Thyroid gland (tissue), 4 donors: ENCODE data around the gene VHLL. TPM values are rescaled to one million over a fixed set of nuclear protein-coding genes. Genes with fewer than 3 reads are reported as not detected.

Experiments used
- DNase-seq, 2 donors: peaks; one replicate each; pipeline ENCODE4 v3.0.0-alpha.2; 2019
- H3K27ac ChIP-seq, 3 donors: fragments of 200-600 bp; sonication (generic); 1 replicate in 2 of 3; 2 replicates in 1 of 3; pipeline ENCODE4 v1.5.1; 2016 to 2019; ENCODE audit warnings: mild to moderate bottlenecking in 1 of 3, moderate library complexity in 1 of 3
- H3K27me3 ChIP-seq: fragments of 200-600 bp; sonication (generic); one replicate; pipeline ENCODE4 v1.5.1; 2019
- H3K36me3 ChIP-seq, 2 donors: fragments of 200-600 bp; sonication (generic); one replicate each; pipeline ENCODE4 v1.5.1; 2016 to 2019
- H3K4me1 ChIP-seq, 2 donors: fragments of 200-600 bp; sonication (generic); one replicate each; pipeline ENCODE4 v1.5.1; 2017 to 2019
- H3K4me3 ChIP-seq, 3 donors: fragments of 200-600 bp; sonication (generic); replicated peaks in 1 of 3; 1 replicate in 2 of 3; 2 replicates in 1 of 3; pipeline ENCODE4 v1.5.1; 2016; ENCODE audit warnings: mild to moderate bottlenecking in 1 of 3
- H3K9me3 ChIP-seq: fragments of 200-600 bp; sonication (generic); one replicate; pipeline ENCODE4 v1.5.1; 2017
- CTCF ChIP-seq, 6 experiments: fragments of 200-600 bp in 3 of 6; fragments of 450-650 bp in 3 of 6; sonication (generic) in 3 of 6; IDR thresholded peaks; one replicate each; pipeline ENCODE4 v1.5.1; 2016 to 2019; ENCODE audit warnings: antibody characterized with exemption in 6 of 6, mild to moderate bottlenecking in 2 of 6, inconsistent platforms in 1 of 6, moderate library complexity in 1 of 6
- POLR2A ChIP-seq, 2 donors: fragments of 450-650 bp; IDR thresholded peaks; one replicate each; pipeline ENCODE4 v1.6.1; 2017; ENCODE audit warnings: antibody characterized with exemption in 2 of 2, mild to moderate bottlenecking in 2 of 2, moderate library complexity in 1 of 2
- WGBS, 2 donors: methylation state at CpG; one replicate each; pipeline ENCODE4 v1.1.5; 2017; 5-methylcytosine and 5-hydroxymethylcytosine counted together
- intact Hi-C: fragments of 100-400 bp; cut with DNase I; formaldehyde crosslinking; loops from one replicate; pipeline ENCODE4 v1.15.1; 2023
- total RNA-seq, 4 donors: library from RNA; depleted of rRNA; stranded (reverse); fragments of >200 nt; gene quantifications; one replicate each; pipeline ENCODE4 v1.2.3, GENCODE V29; 2016

The VHLL gene
- total RNA-seq, 4 donors from 2014 or later = not detected

DNA sequence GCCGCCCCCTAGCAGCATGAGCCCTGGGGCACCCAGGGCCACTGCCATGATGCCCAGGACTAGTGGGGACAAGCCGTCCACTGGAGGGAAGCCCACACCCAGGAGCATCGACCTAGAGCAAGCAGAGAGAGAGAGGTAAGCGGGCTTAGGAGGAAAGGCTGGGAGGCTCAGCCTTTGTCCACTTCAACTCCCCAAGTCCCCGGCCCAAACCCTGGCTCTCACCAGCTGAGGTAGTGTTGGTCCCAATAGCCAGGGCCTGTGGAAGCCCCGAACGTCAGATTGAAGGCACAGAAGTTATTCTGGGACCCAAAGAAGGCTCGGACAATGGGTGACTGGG is 6.0 kb downstream of the VHLL start:
- H3K27me3 ChIP-seq = no peaks in the 10 kb centered on the region
- H3K4me3 ChIP-seq = no peak overlapping the region
- H3K9me3 ChIP-seq = no peaks in the 10 kb centered on the region
- TF ChIP-seq CTCF (IDR thresholded peaks at IDR 0.05) = no peak
- no peak for TF ChIP-seq POLR2A (IDR thresholded peaks at IDR 0.05)
- 91 to 96% methylated on average over 5 to 6 of the region's 8 CpGs for WGBS, 2 donors
- no peak overlapping the region for H3K27ac ChIP-seq
- intact Hi-C loops = no loop called here
- DNase-seq = no peak
- no peaks in the 10 kb centered on the region for H3K36me3 ChIP-seq
- peaks cover 12 to 14% of the 10 kb centered on the region in 2 donors for H3K4me1 ChIP-seq

GRCh38 chr1:156291226-156292061 is 7.7 kb downstream of the VHLL start:
- H3K4me1 ChIP-seq = peaks cover 12 to 14% of the 10 kb centered on the region in 2 donors
- 18 to 22% methylated on average over 19 to 33 of the region's 37 CpGs for WGBS, 2 donors

DNA sequence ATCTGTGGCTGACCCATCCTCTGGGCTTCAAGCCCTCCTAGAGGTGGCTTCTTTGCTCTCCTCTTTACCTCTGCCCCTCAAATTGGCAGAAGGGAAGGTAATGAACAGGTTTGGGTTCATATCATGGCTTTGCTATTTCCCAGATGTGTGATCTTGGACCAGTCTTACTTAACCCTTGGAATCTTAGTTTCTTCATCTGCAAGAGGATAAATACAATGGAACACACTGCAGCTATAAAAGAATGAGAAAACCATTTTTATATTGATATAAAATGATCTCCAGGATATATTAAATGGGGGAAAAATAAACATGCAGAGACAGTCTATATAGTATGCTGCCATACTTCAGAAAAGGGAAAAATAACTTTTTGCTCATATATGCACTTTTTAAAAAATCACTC is 9.2 kb downstream of the VHLL start:
- Histone ChIP-seq H3K27me3 (no peaks in the 10 kb centered on the region), H3K36me3 (no peaks in the 10 kb centered on the region), H3K9me3 (no peaks in the 10 kb centered on the region), H3K4me3 (no peak overlapping the region), H3K27ac (no peak overlapping the region), H3K4me1 (peaks cover 9 to 10% of the 10 kb centered on the region in 2 donors)
- intact Hi-C loops = no loop called here
- DNase-seq = no peak
- TF ChIP-seq CTCF (IDR thresholded peaks at IDR 0.05) (no peak), POLR2A (IDR thresholded peaks at IDR 0.05) (no peak)

More at GRCh38 chr1:156291226-156292061, 7.7 kb downstream of the VHLL start:
- intact Hi-C loops = no loop called here
- no peak for TF ChIP-seq CTCF (IDR thresholded peaks at IDR 0.05)
- TF ChIP-seq POLR2A (IDR thresholded peaks at IDR 0.05) = peak in 1 of 2 donors; percentile 65
- no peaks in the 10 kb centered on the region for H3K9me3 ChIP-seq
- no peaks in the 10 kb centered on the region for H3K36me3 ChIP-seq
- DNase-seq = peak; percentile 91 to 92
- peak overlapping the region in 1 of 3 donors; percentile 19 for H3K4me3 ChIP-seq
- H3K27me3 ChIP-seq = no peaks in the 10 kb centered on the region
- H3K27ac ChIP-seq = peak overlapping the region; percentile 50 to 66 (median 57)

GRCh38 chr1:156286061-156286460 is 13.0 kb downstream of the VHLL start:
- no peak overlapping the region for H3K27ac ChIP-seq
- 95% methylated on average over 8 of the region's 8 CpGs for WGBS, 2 donors

More at GRCh38 chr1:156286061-156286460, 13.0 kb downstream of the VHLL start:
- H3K9me3 ChIP-seq = no peaks in the 10 kb centered on the region
- intact Hi-C loops = no loop called here
- no peak overlapping the region for H3K4me3 ChIP-seq
- no peak for TF ChIP-seq POLR2A (IDR thresholded peaks at IDR 0.05)
- no peak for TF ChIP-seq CTCF (IDR thresholded peaks at IDR 0.05)
- H3K36me3 ChIP-seq = no peaks in the 10 kb centered on the region
- no peak for DNase-seq
- H3K27me3 ChIP-seq = no peaks in the 10 kb centered on the region
- H3K4me1 ChIP-seq = peaks cover 19 to 20% of the 10 kb centered on the region in 2 donors
